Breast epithelium (tissue), 4 donors: ENCODE results near the gene LRRTM4. TPM values are rescaled to one million over a fixed set of nuclear protein-coding genes. Genes with fewer than 3 reads are reported as not detected.
"Not testable (repeated sequence)": the region's sequence is repeated elsewhere in the genome, so short reads cannot be mapped to it uniquely, and the experiment has no call there.

Source experiments
- DNase-seq, 2 donors: peaks; one replicate each; pipeline ENCODE4 v3.0.0-alpha.2; 2019; ENCODE audit warnings: low spot score in 2 of 2
- H3K27ac ChIP-seq, 2 donors: fragments of 200-600 bp; sonication (generic) in 1 of 2; one replicate each; pipeline ENCODE4 v1.5.1; 2016 to 2019; ENCODE audit warnings: mild to moderate bottlenecking in 1 of 2
- H3K27me3 ChIP-seq, 2 donors: fragments of 200-600 bp; sonication (generic) in 1 of 2; one replicate each; pipeline versions ENCODE4 v1.5.1 to v1.6.0; 2017 to 2019; ENCODE audit warnings: control low read depth in 1 of 2, mild to moderate bottlenecking in 1 of 2
- H3K36me3 ChIP-seq: fragments of 200-600 bp; one replicate; pipeline ENCODE4 v1.5.1; 2019
- H3K4me1 ChIP-seq, 2 donors: fragments of 200-600 bp; sonication (generic); one replicate each; pipeline ENCODE4 v1.5.1; 2016 to 2019; ENCODE audit warnings: control low read depth in 1 of 2
- H3K4me3 ChIP-seq, 3 donors: fragments of 200-600 bp; sonication (generic); 1 replicate in 2 of 3; 2 replicates in 1 of 3; pipeline ENCODE4 v1.5.1; 2016 to 2019; ENCODE audit warnings: mild to moderate bottlenecking in 3 of 3, moderate library complexity in 2 of 3
- H3K9me3 ChIP-seq, 2 donors: fragments of 200-600 bp; sonication (generic) in 1 of 2; one replicate each; pipeline ENCODE4 v1.5.1; 2016 to 2019; ENCODE audit warnings: control low read depth in 1 of 2
- POLR2A ChIP-seq: fragments of 450-650 bp; IDR thresholded peaks from one replicate; pipeline ENCODE4 v1.6.1; 2016; ENCODE audit warnings: antibody characterized with exemption, mild to moderate bottlenecking, moderate library complexity
- POLR2AphosphoS5 ChIP-seq, 3 donors: sonication (generic); formaldehyde crosslinking; IDR thresholded peaks; one replicate each; pipeline ENCODE4 v1.6.1; 2017; ENCODE audit warnings: antibody characterized with exemption in 3 of 3
- intact Hi-C: fragments of 100-400 bp; cut with DNase I; formaldehyde crosslinking; loops from one replicate; pipeline ENCODE4 v1.15.1; 2023; ENCODE audit warnings: low total_unique reads
- total RNA-seq, 3 donors: library from RNA; depleted of rRNA; stranded (reverse); fragments of >200 nt; gene quantifications; one replicate each; pipeline ENCODE4 v1.1.0, GENCODE V29; 2016
- TF ChIP-seq, protein P1 (sequence below), 3 donors: fragments of 450-650 bp; IDR thresholded peaks; one replicate each; pipeline ENCODE4 v1.5.1; 2016 to 2017; ENCODE audit warnings: antibody characterized with exemption in 3 of 3, mild to moderate bottlenecking in 3 of 3, moderate library complexity in 3 of 3

The LRRTM4 gene
- total RNA-seq, 3 donors from 2014 or later: 0.16 to 1.6 TPM; not detected in 1

DNA sequence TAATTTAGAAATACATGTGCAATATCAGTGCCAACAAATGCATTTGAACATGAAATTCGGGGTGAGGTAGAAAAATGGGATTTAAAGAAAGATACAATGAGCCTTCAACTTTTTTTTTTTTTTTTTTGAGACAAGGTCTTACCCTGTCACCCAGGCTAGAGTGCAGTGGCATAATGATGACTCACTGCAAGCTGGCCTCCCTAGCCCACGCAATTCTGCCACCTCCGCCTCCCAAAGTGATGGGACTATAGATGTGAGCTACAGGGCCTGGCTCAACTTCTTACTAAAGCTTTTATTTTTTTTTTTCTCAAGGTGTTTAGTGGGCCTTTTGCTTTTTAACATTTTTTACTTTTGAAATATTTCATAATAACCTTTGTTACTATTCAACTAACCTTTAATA, 365.6 kb downstream of the LRRTM4 start:
- H3K27ac ChIP-seq: no peak overlapping the region
- no peaks in the 10 kb centered on the region for H3K9me3 ChIP-seq
- no peak for TF ChIP-seq POLR2AphosphoS5 (IDR thresholded peaks at IDR 0.05)
- TF ChIP-seq, protein P1, sequence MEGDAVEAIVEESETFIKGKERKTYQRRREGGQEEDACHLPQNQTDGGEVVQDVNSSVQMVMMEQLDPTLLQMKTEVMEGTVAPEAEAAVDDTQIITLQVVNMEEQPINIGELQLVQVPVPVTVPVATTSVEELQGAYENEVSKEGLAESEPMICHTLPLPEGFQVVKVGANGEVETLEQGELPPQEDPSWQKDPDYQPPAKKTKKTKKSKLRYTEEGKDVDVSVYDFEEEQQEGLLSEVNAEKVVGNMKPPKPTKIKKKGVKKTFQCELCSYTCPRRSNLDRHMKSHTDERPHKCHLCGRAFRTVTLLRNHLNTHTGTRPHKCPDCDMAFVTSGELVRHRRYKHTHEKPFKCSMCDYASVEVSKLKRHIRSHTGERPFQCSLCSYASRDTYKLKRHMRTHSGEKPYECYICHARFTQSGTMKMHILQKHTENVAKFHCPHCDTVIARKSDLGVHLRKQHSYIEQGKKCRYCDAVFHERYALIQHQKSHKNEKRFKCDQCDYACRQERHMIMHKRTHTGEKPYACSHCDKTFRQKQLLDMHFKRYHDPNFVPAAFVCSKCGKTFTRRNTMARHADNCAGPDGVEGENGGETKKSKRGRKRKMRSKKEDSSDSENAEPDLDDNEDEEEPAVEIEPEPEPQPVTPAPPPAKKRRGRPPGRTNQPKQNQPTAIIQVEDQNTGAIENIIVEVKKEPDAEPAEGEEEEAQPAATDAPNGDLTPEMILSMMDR (IDR thresholded peaks at IDR 0.05): no peak
- TF ChIP-seq POLR2A: no peak
- no peak overlapping the region for H3K4me3 ChIP-seq
- no peaks in the 10 kb centered on the region for H3K36me3 ChIP-seq
- intact Hi-C loops: no loop called here
- no peaks in the 10 kb centered on the region for H3K4me1 ChIP-seq
- no peak for DNase-seq
- no peaks in the 10 kb centered on the region for H3K27me3 ChIP-seq

DNA sequence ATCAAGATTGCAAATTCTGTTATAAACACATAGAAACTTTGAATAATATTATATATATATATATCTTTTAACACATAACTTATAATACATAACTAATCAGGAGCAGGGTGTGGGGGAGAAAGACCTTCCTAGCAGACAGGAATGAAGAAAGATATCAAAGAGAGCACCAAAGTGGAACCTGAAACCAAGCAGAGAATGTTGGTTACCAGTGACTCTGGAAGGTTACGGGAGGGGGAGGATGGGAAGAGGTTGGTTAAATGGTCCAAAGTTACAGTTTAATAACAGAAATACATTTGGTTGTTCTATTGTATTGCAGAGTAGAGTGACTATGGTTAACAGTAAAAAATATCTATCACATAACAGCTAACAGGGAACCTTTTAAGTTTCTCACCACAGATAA, 366.7 kb downstream of the LRRTM4 start:
- Histone ChIP-seq H3K9me3 (no peaks in the 10 kb centered on the region), H3K4me3 (no peak overlapping the region), H3K4me1 (no peaks in the 10 kb centered on the region), H3K27ac (no peak overlapping the region), H3K27me3 (no peaks in the 10 kb centered on the region), H3K36me3 (no peaks in the 10 kb centered on the region)
- no peak for DNase-seq
- intact Hi-C loops: no loop called here
- TF ChIP-seq, protein P1 (IDR thresholded peaks at IDR 0.05): no peak
- TF ChIP-seq POLR2A: no peak
- TF ChIP-seq POLR2AphosphoS5 (IDR thresholded peaks at IDR 0.05): no peak

DNA sequence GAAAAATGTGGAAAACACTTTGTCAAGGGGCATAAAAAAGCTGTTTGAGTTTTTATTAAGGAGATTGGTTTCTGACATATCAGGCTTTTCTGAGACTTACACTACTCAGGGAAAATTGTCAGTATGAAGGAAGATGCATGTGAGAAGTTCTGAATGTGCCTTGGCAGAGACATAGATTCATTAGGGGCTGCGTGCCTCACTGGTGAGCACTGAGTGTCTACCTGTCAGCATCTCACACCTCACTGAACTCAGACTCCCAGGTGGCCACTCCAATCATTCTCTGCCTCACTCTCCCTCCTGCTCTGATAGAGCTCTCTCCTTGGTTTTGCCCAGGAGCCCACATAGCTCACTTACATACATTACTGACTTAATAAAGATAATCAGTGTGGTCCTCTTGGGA, 372.6 kb downstream of the LRRTM4 start:
- no peaks in the 10 kb centered on the region for H3K4me1 ChIP-seq
- peaks cover 0 to 10% of the 10 kb centered on the region in 2 donors for H3K9me3 ChIP-seq
- no peak overlapping the region for H3K4me3 ChIP-seq
- no peaks in the 10 kb centered on the region for H3K27me3 ChIP-seq
- DNase-seq: no peak
- intact Hi-C loops: no loop called here
- H3K27ac ChIP-seq: no peak overlapping the region
- TF ChIP-seq POLR2AphosphoS5 (IDR thresholded peaks at IDR 0.05): no peak
- no peaks in the 10 kb centered on the region for H3K36me3 ChIP-seq

DNA sequence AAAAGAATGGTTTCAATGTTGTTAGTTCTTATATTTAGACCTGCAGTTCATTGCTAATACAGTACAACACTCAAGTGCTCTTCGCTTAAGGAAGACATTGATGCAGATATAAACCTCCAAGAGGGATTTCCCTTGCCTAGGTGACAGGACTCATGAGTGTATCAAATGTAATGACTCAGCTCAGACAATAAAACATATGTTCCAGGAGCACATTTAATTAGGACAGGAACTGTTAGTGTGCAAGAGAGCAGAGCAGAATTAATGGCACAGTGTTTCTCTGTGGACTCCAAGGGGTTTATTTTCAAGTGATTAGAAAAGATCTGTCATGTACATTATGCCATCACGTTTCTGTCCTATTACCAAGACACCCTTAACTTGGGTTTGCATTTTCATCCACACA, 375.0 kb downstream of the LRRTM4 start:
- Histone ChIP-seq H3K27ac (no peak overlapping the region), H3K9me3 (peaks cover 0 to 10% of the 10 kb centered on the region in 2 donors), H3K36me3 (no peaks in the 10 kb centered on the region), H3K4me1 (no peaks in the 10 kb centered on the region), H3K4me3 (no peak overlapping the region), H3K27me3 (no peaks in the 10 kb centered on the region)
- intact Hi-C loops: no loop called here
- TF ChIP-seq POLR2AphosphoS5 (IDR thresholded peaks at IDR 0.05) (no peak), POLR2A (no peak)
- TF ChIP-seq, protein P1 (IDR thresholded peaks at IDR 0.05): no peak
- DNase-seq: no peak

DNA sequence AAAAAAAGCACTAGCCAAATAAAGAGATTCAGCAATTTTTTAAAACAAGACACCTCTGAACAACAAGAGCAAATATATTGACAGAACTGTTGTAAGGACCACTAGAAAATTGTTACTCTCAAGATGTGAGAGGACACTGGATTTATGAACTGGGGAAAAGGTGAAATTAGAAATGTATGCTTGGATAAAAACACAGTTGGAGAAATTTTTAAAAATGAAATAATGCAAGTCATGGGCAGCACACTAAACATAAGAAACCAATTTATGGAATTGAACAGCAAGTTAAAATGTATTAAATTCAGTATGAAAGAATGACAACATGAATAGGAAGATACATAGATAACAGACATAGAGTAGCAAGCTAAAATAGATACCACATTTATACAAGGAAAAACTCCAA, 377.4 kb downstream of the LRRTM4 start:
- intact Hi-C loops: no loop called here
- H3K9me3 ChIP-seq: peaks cover 0 to 9% of the 10 kb centered on the region in 2 donors
- no peaks in the 10 kb centered on the region for H3K27me3 ChIP-seq
- TF ChIP-seq POLR2AphosphoS5 (IDR thresholded peaks at IDR 0.05) (no peak), POLR2A (no peak)
- TF ChIP-seq, protein P1 (IDR thresholded peaks at IDR 0.05): no peak
- DNase-seq: no peak
- no peak overlapping the region for H3K4me3 ChIP-seq
- no peaks in the 10 kb centered on the region for H3K4me1 ChIP-seq
- no peak overlapping the region for H3K27ac ChIP-seq
- H3K36me3 ChIP-seq: no peaks in the 10 kb centered on the region

DNA sequence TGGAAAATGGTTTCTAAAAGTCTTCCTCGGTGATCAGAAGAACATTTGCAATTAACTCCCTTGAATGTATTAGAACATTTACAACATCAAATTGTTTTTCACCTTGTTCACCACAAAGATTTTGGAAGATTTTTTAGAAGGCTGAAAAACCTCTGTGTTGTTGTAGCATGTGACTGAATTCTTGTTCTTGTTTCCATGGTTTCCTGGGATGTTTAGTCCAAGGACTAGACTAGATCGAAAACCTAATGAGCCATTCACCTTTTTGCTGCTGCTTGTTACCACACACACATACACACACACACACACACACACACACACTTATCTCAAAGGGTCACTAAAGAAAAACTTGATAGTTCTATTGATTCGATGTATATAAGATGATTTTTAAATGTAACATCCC, 380.0 kb downstream of the LRRTM4 start:
- Histone ChIP-seq H3K36me3 (no peaks in the 10 kb centered on the region), H3K4me1 (no peaks in the 10 kb centered on the region), H3K4me3 (no peak overlapping the region), H3K9me3 (no peaks in the 10 kb centered on the region), H3K27me3 (no peaks in the 10 kb centered on the region), H3K27ac (no peak overlapping the region)
- intact Hi-C loops: no loop called here
- no peak for DNase-seq
- no peak for TF ChIP-seq POLR2AphosphoS5 (IDR thresholded peaks at IDR 0.05)
- TF ChIP-seq, protein P1 (IDR thresholded peaks at IDR 0.05): no peak
- TF ChIP-seq POLR2A: no peak

DNA sequence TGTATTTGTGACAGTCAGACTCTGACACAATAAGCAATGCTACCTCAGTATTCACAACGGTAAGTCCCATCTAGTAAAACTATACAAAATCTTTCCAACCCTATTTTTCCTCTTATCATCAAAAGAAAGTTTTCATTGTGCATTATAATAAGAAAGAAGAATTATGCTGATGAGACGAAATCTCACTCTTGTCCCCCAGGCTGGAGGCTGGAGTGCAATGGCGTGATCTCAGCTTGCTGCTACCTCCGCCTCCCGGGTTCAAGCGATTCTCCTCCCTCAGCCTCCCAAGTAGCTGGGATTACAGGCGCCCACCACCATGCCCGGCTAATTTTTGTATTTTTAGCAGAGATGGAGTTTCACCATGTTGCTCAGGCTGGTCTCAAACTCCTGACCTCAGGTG, 393.7 kb downstream of the LRRTM4 start:
- intact Hi-C loops: not testable (repeated sequence)

More for the DNA sequence above, 393.7 kb downstream of the LRRTM4 start:
- not testable (repeated sequence) for H3K36me3 ChIP-seq, H3K9me3 ChIP-seq, H3K27ac ChIP-seq, H3K4me3 ChIP-seq, H3K27me3 ChIP-seq, H3K4me1 ChIP-seq, DNase-seq
